GM23338 (cell line): ENCODE measurements around the gene UQCRC1. TPM values are rescaled to one million over a fixed set of nuclear protein-coding genes. Genes with fewer than 3 reads are reported as not detected.

Experiments used
- ATAC-seq: fragments of 200-7000 bp; cut with Tn5 transposase; 3 replicates; pipeline ENCODE4 v1.9.1; 2020
- DNase-seq: peaks from one replicate; pipeline ENCODE4 v3.0.0-alpha.2; 2015; ENCODE audit warnings: low spot score
- H2AFZ ChIP-seq: fragments of 200-600 bp; sonication (generic); 2 replicates; pipeline ENCODE4 v1.8.0; 2016; ENCODE audit warnings: antibody characterized with exemption, mild to moderate bottlenecking, moderate library complexity
- H3F3A ChIP-seq: fragments of 200-600 bp; sonication (generic); replicated peaks from 2 replicates; pipeline ENCODE4 v1.8.0; 2017; ENCODE audit warnings: antibody characterized with exemption, mixed run types, low read depth
- H3K27ac ChIP-seq: fragments of 200-600 bp; sonication (generic); 2 replicates; pipeline ENCODE4 v1.6.1; 2016; ENCODE audit warnings: low read depth
- H3K27me3 ChIP-seq: fragments of 200-600 bp; sonication (generic); 2 replicates; pipeline ENCODE4 v1.8.0; 2016; ENCODE audit warnings: mild to moderate bottlenecking, mixed run types, moderate library complexity; ENCODE audit not compliant: insufficient read depth
- H3K36me3 ChIP-seq: fragments of 200-600 bp; sonication (generic); 2 replicates; pipeline ENCODE4 v1.8.0; 2016; ENCODE audit warnings: mild to moderate bottlenecking; ENCODE audit not compliant: insufficient read depth
- H3K4me1 ChIP-seq: fragments of 200-600 bp; sonication (generic); 2 replicates; pipeline ENCODE4 v1.8.0; 2016; ENCODE audit warnings: mild to moderate bottlenecking, moderate library complexity; ENCODE audit not compliant: insufficient read depth
- H3K4me2 ChIP-seq: fragments of 200-600 bp; sonication (generic); 2 replicates; pipeline ENCODE4 v1.7.1; 2017; ENCODE audit warnings: mixed run types
- H3K4me3 ChIP-seq: fragments of 200-600 bp; sonication (generic); 2 replicates; pipeline ENCODE4 v1.6.1; 2016; ENCODE audit warnings: mixed run types
- H3K79me2 ChIP-seq: fragments of 200-600 bp; sonication (generic); replicated peaks from 2 replicates; pipeline ENCODE4 v1.8.0; 2017; ENCODE audit warnings: mild to moderate bottlenecking; ENCODE audit not compliant: insufficient read depth
- H3K9me2 ChIP-seq: fragments of 200-600 bp; sonication (generic); 2 replicates; pipeline ENCODE4 v1.8.0; 2017; ENCODE audit not compliant: insufficient read depth
- H4K20me1 ChIP-seq: fragments of 200-600 bp; sonication (generic); replicated peaks from 2 replicates; pipeline ENCODE4 v1.8.0; 2017; ENCODE audit warnings: mild to moderate bottlenecking; ENCODE audit not compliant: insufficient read depth
- H3K27ac Mint-ChIP-seq: 2 replicates; pipeline ENCODE4 v1.8.0; 2020; ENCODE audit warnings: inconsistent platforms, mild to moderate bottlenecking, moderate library complexity, mixed read lengths
- H3K27me3 Mint-ChIP-seq: 3 replicates; pipeline ENCODE4 v1.8.0; 2022; ENCODE audit warnings: low read depth, mild to moderate bottlenecking, moderate library complexity, mixed read lengths, inconsistent platforms; ENCODE audit not compliant: insufficient read depth, poor library complexity
- H3K36me3 Mint-ChIP-seq: 3 replicates; pipeline ENCODE4 v1.8.0; 2021; ENCODE audit warnings: low read depth, mild to moderate bottlenecking, inconsistent platforms, moderate library complexity, mixed read lengths
- H3K4me1 Mint-ChIP-seq: 3 replicates; pipeline ENCODE4 v1.8.0; 2020; ENCODE audit warnings: mild to moderate bottlenecking, inconsistent platforms, mixed read lengths
- H3K4me3 Mint-ChIP-seq: 3 replicates; pipeline ENCODE4 v1.8.0; 2021; ENCODE audit warnings: moderate library complexity, mild to moderate bottlenecking, inconsistent platforms, mixed read lengths
- H3K9me3 Mint-ChIP-seq: 3 replicates; pipeline ENCODE4 v1.8.0; 2020; ENCODE audit warnings: moderate library complexity, mild to moderate bottlenecking, inconsistent platforms, mixed read lengths
- CREB1 ChIP-seq: fragments of 250-450 bp; sonication (Bioruptor Pico); IDR thresholded peaks from 2 replicates; pipeline ENCODE4 v1.5.0; 2020; ENCODE audit warnings: low read depth, mild to moderate bottlenecking, moderate library complexity
- ETS1 ChIP-seq: IDR thresholded peaks from 2 replicates; pipeline ENCODE4 v1.6.1; 2016; ENCODE audit warnings: antibody characterized with exemption
- EZH2 ChIP-seq: fragments of 200-600 bp; sonication (generic); IDR thresholded peaks from one replicate; pipeline ENCODE4 v1.8.0; 2017; ENCODE audit warnings: antibody characterized with exemption, mild to moderate bottlenecking, low read depth; ENCODE audit not compliant: unreplicated experiment
- EZH2phosphoT487 ChIP-seq: fragments of 200-600 bp; sonication (generic); IDR thresholded peaks from one replicate; pipeline ENCODE4 v1.8.1; 2018; ENCODE audit warnings: antibody characterized with exemption; ENCODE audit not compliant: unreplicated experiment
- JUNB ChIP-seq: IDR thresholded peaks from one replicate; pipeline ENCODE4 v1.6.1; 2016; ENCODE audit warnings: antibody characterized with exemption; ENCODE audit not compliant: unreplicated experiment
- NANOG ChIP-seq: IDR thresholded peaks from 2 replicates; pipeline ENCODE4 v1.6.1; 2016; ENCODE audit warnings: antibody characterized with exemption, borderline replicate concordance
- POLR2AphosphoS5 ChIP-seq: IDR thresholded peaks from 2 replicates; pipeline ENCODE4 v1.6.1; 2016; ENCODE audit warnings: antibody characterized with exemption, low read depth
- STAT1 ChIP-seq: IDR thresholded peaks from one replicate; pipeline ENCODE4 v1.6.1; 2016; ENCODE audit warnings: antibody characterized with exemption; ENCODE audit not compliant: unreplicated experiment
- ZNF114 ChIP-seq: fragments of 250-450 bp; sonication (Bioruptor Pico); IDR thresholded peaks from 2 replicates; pipeline ENCODE4 v1.5.0; 2020; ENCODE audit warnings: mild to moderate bottlenecking, moderate library complexity
- ZNF331 ChIP-seq: fragments of 250-450 bp; sonication (Bioruptor Pico); IDR thresholded peaks from 2 replicates; pipeline ENCODE4 v1.5.0; 2020; ENCODE audit warnings: low read depth, mild to moderate bottlenecking, moderate library complexity
- ZNF462 ChIP-seq: fragments of 250-450 bp; sonication (Bioruptor Pico); IDR thresholded peaks from 2 replicates; pipeline ENCODE4 v1.5.0; 2020; ENCODE audit warnings: mild to moderate bottlenecking, moderate library complexity
- polyA plus RNA-seq: library from polyadenylated mRNA; unstranded; fragments of >200 nt; fragmentation: Nextera tagmentation; extraction: Ambion mirVana; gene quantifications from 2 replicates; pipeline ENCODE4 v1.2.1, GENCODE V29; 2016
- total RNA-seq: library from RNA; depleted of rRNA; stranded (reverse); fragments of >200 nt; shearing (Covaris generic); gene quantifications from 2 replicates; pipeline ENCODE4 v1.2.3, GENCODE V29; 2014
- TF ChIP-seq, protein P1 (sequence below), 2 experiments: fragments of 200-600 bp in 1 of 2; sonication (generic) in 1 of 2; conservative IDR thresholded peaks; 2 replicates each; pipeline versions ENCODE4 v1.5.1 to v1.6.1; 2016 to 2017; ENCODE audit warnings: antibody characterized with exemption in 2 of 2, low read depth in 2 of 2, mild to moderate bottlenecking in 2 of 2, moderate library complexity in 1 of 2
- TF ChIP-seq, protein P2 (sequence below): IDR thresholded peaks from one replicate; pipeline ENCODE4 v1.6.1; 2018; ENCODE audit warnings: antibody characterized with exemption; ENCODE audit not compliant: unreplicated experiment

The UQCRC1 gene
- total and polyA plus RNA-seq, 2 experiments from 2014 or later, result 232 to 439 TPM

DNA sequence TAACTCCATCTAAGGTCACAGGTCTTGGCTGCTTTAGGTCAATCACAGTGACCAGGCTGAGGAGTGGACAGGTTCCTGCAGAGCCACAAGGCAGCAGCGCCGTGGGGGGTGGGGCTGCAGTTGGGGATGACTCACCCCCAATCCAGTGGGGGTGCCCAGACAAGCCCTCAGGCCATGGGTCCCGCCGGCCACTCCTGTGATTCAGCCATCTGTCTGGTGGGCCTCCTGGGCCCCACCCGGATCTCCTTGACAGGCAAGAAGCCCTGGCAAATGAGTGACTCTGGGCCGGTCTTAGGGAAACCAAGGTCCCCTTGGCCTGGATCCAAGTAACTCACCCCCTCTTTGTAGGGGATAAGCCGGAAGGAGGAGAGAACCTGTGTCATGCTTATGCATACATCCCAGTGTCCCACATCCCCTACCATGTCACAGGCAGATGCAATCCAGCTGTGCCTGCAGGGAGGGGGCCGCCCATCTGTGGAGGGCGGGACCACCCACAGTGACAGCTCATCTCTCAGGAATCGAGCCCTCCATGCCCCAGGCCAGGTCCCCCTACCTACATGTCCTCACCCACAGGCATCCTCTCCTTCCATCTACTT lies 13.8 kb downstream of the UQCRC1 start:
- Histone ChIP-seq H3K36me3 (0 out of 2 replicates have a peak, but pooled peaks cover 6% of the 10 kb centered on the region), H3F3A (0 out of 2 replicates have a peak, but pooled peaks cover 7% of the 10 kb centered on the region), H3K9me2 (no peaks in the 10 kb centered on the region), H2AFZ (no peak overlapping the region), H3K4me1 (peaks cover 17% of the 10 kb centered on the region; the same call in 1 of the 2 replicates), H3K27me3 (peaks cover 11% of the 10 kb centered on the region; the same call in 1 of the 2 replicates), H4K20me1 (no peaks in the 10 kb centered on the region; the same call in 1 of the 2 replicates), H3K79me2 (no peaks in the 10 kb centered on the region), H3K4me3 (peak overlapping the region; percentile 59), H3K27ac (no peak overlapping the region), H3K4me2 (peak overlapping the region; percentile 88)
- no peaks in the 10 kb centered on the region for H3K9me3 Mint-ChIP-seq
- peak overlapping the region; percentile 60; the same call in 1 of the 3 replicates for H3K4me3 Mint-ChIP-seq
- peaks cover 23% of the 10 kb centered on the region for H3K27me3 Mint-ChIP-seq
- TF ChIP-seq POLR2AphosphoS5 (no peak), ETS1 (no peak), STAT1 (no peak), CREB1 (CRISPR knock-in tag) (no peak), ZNF462 (CRISPR knock-in tag) (no peak), ZNF114 (CRISPR knock-in tag) (no peak), JUNB (no peak), EZH2phosphoT487 (no peak), NANOG (no peak), EZH2 (no peak), ZNF331 (CRISPR knock-in tag) (no peak)
- TF ChIP-seq, protein P1, sequence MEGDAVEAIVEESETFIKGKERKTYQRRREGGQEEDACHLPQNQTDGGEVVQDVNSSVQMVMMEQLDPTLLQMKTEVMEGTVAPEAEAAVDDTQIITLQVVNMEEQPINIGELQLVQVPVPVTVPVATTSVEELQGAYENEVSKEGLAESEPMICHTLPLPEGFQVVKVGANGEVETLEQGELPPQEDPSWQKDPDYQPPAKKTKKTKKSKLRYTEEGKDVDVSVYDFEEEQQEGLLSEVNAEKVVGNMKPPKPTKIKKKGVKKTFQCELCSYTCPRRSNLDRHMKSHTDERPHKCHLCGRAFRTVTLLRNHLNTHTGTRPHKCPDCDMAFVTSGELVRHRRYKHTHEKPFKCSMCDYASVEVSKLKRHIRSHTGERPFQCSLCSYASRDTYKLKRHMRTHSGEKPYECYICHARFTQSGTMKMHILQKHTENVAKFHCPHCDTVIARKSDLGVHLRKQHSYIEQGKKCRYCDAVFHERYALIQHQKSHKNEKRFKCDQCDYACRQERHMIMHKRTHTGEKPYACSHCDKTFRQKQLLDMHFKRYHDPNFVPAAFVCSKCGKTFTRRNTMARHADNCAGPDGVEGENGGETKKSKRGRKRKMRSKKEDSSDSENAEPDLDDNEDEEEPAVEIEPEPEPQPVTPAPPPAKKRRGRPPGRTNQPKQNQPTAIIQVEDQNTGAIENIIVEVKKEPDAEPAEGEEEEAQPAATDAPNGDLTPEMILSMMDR (conservative IDR thresholded peaks at IDR 0.05; ENCODE audit: low read depth in 2 of 2), result no peak
- TF ChIP-seq, protein P2, sequence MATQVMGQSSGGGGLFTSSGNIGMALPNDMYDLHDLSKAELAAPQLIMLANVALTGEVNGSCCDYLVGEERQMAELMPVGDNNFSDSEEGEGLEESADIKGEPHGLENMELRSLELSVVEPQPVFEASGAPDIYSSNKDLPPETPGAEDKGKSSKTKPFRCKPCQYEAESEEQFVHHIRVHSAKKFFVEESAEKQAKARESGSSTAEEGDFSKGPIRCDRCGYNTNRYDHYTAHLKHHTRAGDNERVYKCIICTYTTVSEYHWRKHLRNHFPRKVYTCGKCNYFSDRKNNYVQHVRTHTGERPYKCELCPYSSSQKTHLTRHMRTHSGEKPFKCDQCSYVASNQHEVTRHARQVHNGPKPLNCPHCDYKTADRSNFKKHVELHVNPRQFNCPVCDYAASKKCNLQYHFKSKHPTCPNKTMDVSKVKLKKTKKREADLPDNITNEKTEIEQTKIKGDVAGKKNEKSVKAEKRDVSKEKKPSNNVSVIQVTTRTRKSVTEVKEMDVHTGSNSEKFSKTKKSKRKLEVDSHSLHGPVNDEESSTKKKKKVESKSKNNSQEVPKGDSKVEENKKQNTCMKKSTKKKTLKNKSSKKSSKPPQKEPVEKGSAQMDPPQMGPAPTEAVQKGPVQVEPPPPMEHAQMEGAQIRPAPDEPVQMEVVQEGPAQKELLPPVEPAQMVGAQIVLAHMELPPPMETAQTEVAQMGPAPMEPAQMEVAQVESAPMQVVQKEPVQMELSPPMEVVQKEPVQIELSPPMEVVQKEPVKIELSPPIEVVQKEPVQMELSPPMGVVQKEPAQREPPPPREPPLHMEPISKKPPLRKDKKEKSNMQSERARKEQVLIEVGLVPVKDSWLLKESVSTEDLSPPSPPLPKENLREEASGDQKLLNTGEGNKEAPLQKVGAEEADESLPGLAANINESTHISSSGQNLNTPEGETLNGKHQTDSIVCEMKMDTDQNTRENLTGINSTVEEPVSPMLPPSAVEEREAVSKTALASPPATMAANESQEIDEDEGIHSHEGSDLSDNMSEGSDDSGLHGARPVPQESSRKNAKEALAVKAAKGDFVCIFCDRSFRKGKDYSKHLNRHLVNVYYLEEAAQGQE, result no peak
- DNase-seq (peak; percentile 48), ATAC-seq (peak; percentile 20)
- peaks cover 27% of the 10 kb centered on the region for H3K36me3 Mint-ChIP-seq
- H3K4me1 Mint-ChIP-seq, result peaks cover 12% of the 10 kb centered on the region
- no peak overlapping the region; the same call in 1 of the 2 replicates for H3K27ac Mint-ChIP-seq
